Measurements from ENCODE around the gene RNF11.
A peak's percentile ranks its signal among the peaks of the same experiment; 100 is the strongest.

The RNF11 gene

DNA sequence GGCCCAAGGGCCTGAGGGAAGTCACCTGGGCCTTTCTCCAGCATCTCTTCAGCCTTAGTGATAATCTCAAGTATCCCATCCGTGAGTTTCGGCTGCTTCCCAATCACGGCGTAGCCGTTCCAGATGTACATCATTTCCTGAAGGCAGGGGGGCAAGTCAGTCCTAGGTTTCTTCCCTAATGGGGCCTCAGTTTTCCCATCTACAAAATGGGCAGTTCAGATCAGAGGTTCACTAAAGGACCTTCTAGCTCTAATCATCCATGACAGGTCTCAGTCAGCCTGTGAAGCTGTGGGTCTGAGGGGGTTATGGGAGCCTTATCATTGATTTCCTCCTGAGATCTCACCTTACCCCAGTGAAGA, 54.4 kb downstream of the RNF11 start:
- no peaks in the 10 kb centered on the region for H3K36me3 Mint-ChIP-seq (ENCODE audit: low read depth)
- H3K4me1 Mint-ChIP-seq = no peaks in the 10 kb centered on the region
- H3K4me3 Mint-ChIP-seq = no peak overlapping the region
- no peak for TF ChIP-seq CTCF (IDR thresholded peaks at IDR 0.05; ENCODE audit: unreplicated experiment in 3 of 3)
- no peaks in the 10 kb centered on the region for H3K9me3 Mint-ChIP-seq
- H3K27me3 Mint-ChIP-seq (ENCODE audit: low read depth) = no peaks in the 10 kb centered on the region
- H3K27ac Mint-ChIP-seq = no peak overlapping the region

DNA sequence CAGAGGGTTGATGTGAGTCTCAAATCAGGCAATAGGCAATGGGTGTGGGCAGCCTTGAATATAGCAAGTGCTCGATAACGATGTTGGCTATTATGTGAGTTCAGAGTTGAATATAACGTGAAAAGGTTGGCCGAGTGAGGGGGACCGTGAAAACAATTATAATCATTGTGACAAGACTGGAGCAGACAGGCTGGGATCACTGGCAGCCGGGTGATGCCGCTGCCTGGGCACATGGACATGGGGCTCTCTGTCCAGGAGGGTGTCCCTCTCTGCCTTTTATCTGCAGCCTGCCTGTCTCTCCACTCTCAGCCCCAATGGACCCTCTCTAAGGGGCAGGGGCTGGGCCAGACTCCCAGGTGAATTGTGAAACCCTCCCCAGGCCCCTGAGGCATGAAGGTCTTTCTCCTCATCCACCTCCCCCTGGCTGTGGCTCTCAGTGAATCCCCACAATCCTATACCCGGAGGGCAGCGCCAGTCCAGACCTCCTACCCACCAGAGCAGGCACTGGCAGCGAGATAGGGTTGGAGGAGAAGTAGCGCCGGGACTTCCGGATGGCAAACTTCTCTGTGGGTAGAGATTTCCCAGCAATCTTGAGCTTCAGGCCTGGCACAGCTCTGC, 57.9 kb downstream of the RNF11 start:
- TF ChIP-seq CTCF (IDR thresholded peaks at IDR 0.05; ENCODE audit: unreplicated experiment in 3 of 3) = no peak
- peaks cover 12% of the 10 kb centered on the region for H3K4me1 Mint-ChIP-seq
- no peaks in the 10 kb centered on the region for H3K9me3 Mint-ChIP-seq
- no peaks in the 10 kb centered on the region for H3K36me3 Mint-ChIP-seq (ENCODE audit: low read depth)
- no peak overlapping the region for H3K4me3 Mint-ChIP-seq
- H3K27me3 Mint-ChIP-seq (ENCODE audit: low read depth) = no peaks in the 10 kb centered on the region
- no peak overlapping the region for H3K27ac Mint-ChIP-seq

DNA sequence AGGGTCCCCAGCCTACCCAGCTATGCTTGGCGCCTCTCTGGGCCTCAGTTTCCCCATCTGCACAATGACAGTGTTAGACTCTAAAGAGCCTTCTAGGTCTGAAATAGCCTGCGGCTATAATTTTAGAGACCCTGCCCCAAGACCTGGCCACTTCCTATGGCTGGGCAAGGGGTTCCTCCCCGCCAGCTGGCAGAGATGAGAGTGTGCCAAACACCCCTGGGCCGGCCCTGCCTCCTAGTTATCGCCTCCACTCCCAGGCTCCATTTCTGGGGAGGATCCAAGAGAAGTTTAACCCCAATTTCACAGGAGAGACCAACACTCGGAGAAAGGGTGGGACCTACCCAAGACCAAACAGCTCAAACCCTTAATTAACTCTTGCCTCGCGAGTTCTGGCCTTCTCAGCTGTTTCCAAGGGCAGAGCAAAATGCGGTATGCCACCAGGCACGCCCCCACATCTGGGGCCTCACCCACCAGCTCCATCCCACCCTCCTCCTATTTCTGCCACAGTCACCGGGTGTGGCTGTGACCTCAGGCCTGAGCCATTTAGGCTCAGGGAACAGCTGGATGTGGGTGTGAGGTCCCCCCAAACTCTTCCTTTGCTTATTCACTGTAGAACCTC, 58.6 kb downstream of the RNF11 start:
- TF ChIP-seq CTCF (IDR thresholded peaks at IDR 0.05; ENCODE audit: unreplicated experiment in 3 of 3) = no peak

DNA sequence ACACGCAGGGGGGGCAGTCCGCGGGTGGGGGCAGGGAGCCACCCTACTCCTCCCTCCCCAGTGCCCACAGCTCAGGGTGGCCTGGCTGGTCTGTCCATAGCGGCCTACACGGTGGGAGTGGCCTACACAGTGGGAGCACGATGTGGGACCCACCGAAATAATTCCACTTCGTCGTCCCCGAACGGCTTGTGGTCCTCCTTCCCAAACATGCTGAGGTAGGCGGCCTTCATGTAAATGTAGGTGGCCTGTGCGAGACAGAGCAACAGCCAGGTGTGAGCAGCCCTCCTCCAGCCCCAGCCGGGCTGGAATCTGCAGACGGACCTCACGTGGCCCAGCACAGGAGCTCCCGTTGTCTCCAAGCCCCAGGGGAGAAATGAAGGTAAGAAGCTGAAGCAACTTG, 59.9 kb downstream of the RNF11 start:
- Mint-ChIP-seq H3K36me3 (ENCODE audit: low read depth) (no peaks in the 10 kb centered on the region), H3K27ac (no peak overlapping the region), H3K27me3 (ENCODE audit: low read depth) (no peaks in the 10 kb centered on the region), H3K4me1 (peaks cover 12% of the 10 kb centered on the region), H3K9me3 (no peaks in the 10 kb centered on the region), H3K4me3 (no peak overlapping the region)
- TF ChIP-seq CTCF (IDR thresholded peaks at IDR 0.05; ENCODE audit: unreplicated experiment in 3 of 3) = no peak

More for the DNA sequence above, 58.6 kb downstream of the RNF11 start:
- Mint-ChIP-seq H3K4me1 (peaks cover 12% of the 10 kb centered on the region), H3K27ac (no peak overlapping the region), H3K36me3 (ENCODE audit: low read depth) (no peaks in the 10 kb centered on the region), H3K27me3 (ENCODE audit: low read depth) (no peaks in the 10 kb centered on the region), H3K4me3 (no peak overlapping the region), H3K9me3 (no peaks in the 10 kb centered on the region)

GRCh38 chr1:51296383-51297357, 60.6 kb downstream of the RNF11 start:
- Mint-ChIP-seq H3K27ac (peak overlapping the region; percentile 48 to 64 (median 62)), H3K4me1 (peaks cover 12% of the 10 kb centered on the region), H3K4me3 (peak overlapping the region; percentile 42 to 61 (median 61)), H3K36me3 (ENCODE audit: low read depth) (no peaks in the 10 kb centered on the region), H3K9me3 (no peaks in the 10 kb centered on the region), H3K27me3 (ENCODE audit: low read depth) (peaks cover under 1% of the 10 kb centered on the region)
- peak; percentile 93 to 98 (median 96) for TF ChIP-seq CTCF (IDR thresholded peaks at IDR 0.05; ENCODE audit: unreplicated experiment in 3 of 3)
